HCT116 (cell line): Measurements from ENCODE around the gene OPHN1. TPM values are rescaled to one million over a fixed set of nuclear protein-coding genes. Genes with fewer than 3 reads are reported as not detected.

Experiments
- ATAC-seq: fragments of 200-7000 bp; cut with Tn5 transposase; 2 replicates; pipeline ENCODE4 v1.9.1; 2020; ENCODE audit warnings: mild to moderate bottlenecking, moderate library complexity
- BruUV-seq: library from RNA; stranded (reverse); fragments of 400-500 nt; replicated peaks from 2 replicates; lab custom pipeline; 2021; lab: Mats Ljungman, UMichigan
- CTCF ChIA-PET: fragments of 300-600 bp; sonication (Branson Sonifier 250); formaldehyde crosslinking; loops from one replicate; lab custom pipeline; 2021; ENCODE audit warnings: antibody characterized with exemption; lab: Charles Lee
- POLR2A ChIA-PET: fragments of 300-600, 350-600 bp; sonication (Branson Sonifier 250); formaldehyde crosslinking; loops from one replicate; lab custom pipeline; 2021; ENCODE audit warnings: antibody characterized with exemption; lab: Charles Lee
- RAD21 ChIA-PET, 2 experiments: fragments of 300-600 bp; sonication (Branson Sonifier 250); formaldehyde crosslinking; loops; one replicate each; lab custom pipeline; 2023; ENCODE audit warnings: low total read pairs in 2 of 2; ENCODE audit not compliant: uncharacterized antibody in 2 of 2, unreplicated experiment in 2 of 2, low non-redundant PET in 1 of 2; lab: Charles Lee
- DNase-seq: peaks from one replicate; pipeline ENCODE4 v3.0.0-alpha.2; 2010; ENCODE audit warnings: low read depth, low spot score
- H2AFZ ChIP-seq: fragments of 200-600 bp; shearing (Covaris generic), sonication (generic); 2 replicates; pipeline ENCODE4 v1.6.1; 2017; ENCODE audit warnings: low read depth, mixed run types, mixed read lengths, antibody characterized with exemption, low read length; ENCODE audit not compliant: poor library complexity, severe bottlenecking
- H3K27ac ChIP-seq: 2 replicates; pipeline ENCODE4 v1.5.1; 2012; ENCODE audit warnings: low read depth, low read length
- H3K27me3 ChIP-seq: fragments of 200-600 bp; sonication (generic); 2 replicates; pipeline ENCODE4 v1.6.1; 2016; ENCODE audit warnings: mixed run types, low read length, mixed read lengths; ENCODE audit not compliant: insufficient read depth
- H3K36me3 ChIP-seq, 2 experiments: fragments of 200-500 bp in 1 of 2; fragments of 200-600 bp in 1 of 2; sonication (Bioruptor generic) in 1 of 2; sonication (generic) in 1 of 2; 2 replicates each; pipeline versions ENCODE4 v1.5.1 to v1.6.1; 2014 to 2016; ENCODE audit warnings: low read length in 2 of 2, inconsistent platforms in 1 of 2, mixed read lengths in 1 of 2, mixed run types in 1 of 2; ENCODE audit not compliant: insufficient read depth in 2 of 2, control insufficient read depth in 1 of 2
- H3K4me1 ChIP-seq, 2 experiments: fragments of 200-600 bp in 1 of 2; sonication (generic) in 1 of 2; 2 replicates each; pipeline versions ENCODE4 v1.5.1 to v1.6.1; 2012 to 2017; ENCODE audit warnings: low read length in 2 of 2, inconsistent platforms in 1 of 2, mild to moderate bottlenecking in 1 of 2, mixed read lengths in 1 of 2, mixed run types in 1 of 2, moderate library complexity in 1 of 2; ENCODE audit not compliant: insufficient read depth in 2 of 2, control insufficient read depth in 1 of 2
- H3K4me2 ChIP-seq: fragments of 200-600 bp; sonication (generic); 2 replicates; pipeline ENCODE4 v1.6.1; 2017; ENCODE audit warnings: mixed run types, low read length, mixed read lengths
- H3K4me3 ChIP-seq, 2 experiments: fragments of 200-600 bp in 1 of 2; sonication (generic) in 1 of 2; replicated peaks in 1 of 2; 2 replicates each; pipeline ENCODE4 v1.5.1; 2011 to 2016; ENCODE audit warnings: low read length in 2 of 2, control low read depth in 1 of 2, low read depth in 1 of 2, mild to moderate bottlenecking in 1 of 2, mixed read lengths in 1 of 2, mixed run types in 1 of 2
- H3K79me2 ChIP-seq: fragments of 200-600 bp; sonication (generic); 2 replicates; pipeline ENCODE4 v1.6.1; 2017; ENCODE audit warnings: mild to moderate bottlenecking, mixed run types, low read length, moderate library complexity, mixed read lengths; ENCODE audit not compliant: insufficient read depth
- H3K9ac ChIP-seq: fragments of 200-600 bp; sonication (generic); 2 replicates; pipeline ENCODE4 v1.6.1; 2016; ENCODE audit warnings: low read length, mixed read lengths
- H3K9me2 ChIP-seq: fragments of 200-600 bp; sonication (generic), shearing (Covaris generic); 2 replicates; pipeline ENCODE4 v1.6.1; 2017; ENCODE audit warnings: mixed run types, mild to moderate bottlenecking, moderate library complexity; ENCODE audit not compliant: insufficient read depth
- H3K9me3 ChIP-seq, 2 experiments: fragments of 200-500 bp in 1 of 2; fragments of 200-600 bp in 1 of 2; sonication (Bioruptor generic) in 1 of 2; sonication (generic) in 1 of 2; 2 replicates each; pipeline ENCODE4 v1.6.1; 2014 to 2017; ENCODE audit warnings: low read length in 2 of 2, mixed read lengths in 2 of 2, inconsistent platforms in 1 of 2, low read depth in 1 of 2, mild to moderate bottlenecking in 1 of 2, mixed run types in 1 of 2, moderate library complexity in 1 of 2; ENCODE audit not compliant: control insufficient read depth in 1 of 2, insufficient read depth in 1 of 2
- H4K20me1 ChIP-seq: fragments of 200-600 bp; sonication (generic), shearing (Covaris generic); 2 replicates; pipeline ENCODE4 v1.6.1; 2017; ENCODE audit warnings: mixed run types, mild to moderate bottlenecking, moderate library complexity; ENCODE audit not compliant: insufficient read depth
- CBX3 ChIP-seq: IDR thresholded peaks from 2 replicates; pipeline ENCODE4 v1.6.1; 2012; ENCODE audit warnings: low read depth
- CEBPB ChIP-seq: IDR thresholded peaks from 2 replicates; pipeline ENCODE4 v1.6.1; 2012; ENCODE audit warnings: low read depth
- ELF1 ChIP-seq: IDR thresholded peaks from 2 replicates; pipeline ENCODE4 v1.6.1; 2012; ENCODE audit warnings: low read depth, borderline replicate concordance
- EZH2 ChIP-seq: fragments of 200-600 bp; sonication (generic); IDR thresholded peaks from 2 replicates; pipeline ENCODE4 v1.6.1; 2017; ENCODE audit warnings: antibody characterized with exemption, mixed run types
- EZH2phosphoT487 ChIP-seq: fragments of 200-600 bp; IDR thresholded peaks from 2 replicates; pipeline ENCODE4 v1.6.1; 2018; ENCODE audit warnings: antibody characterized with exemption, borderline replicate concordance
- FOSL1 ChIP-seq: IDR thresholded peaks from 2 replicates; pipeline ENCODE4 v1.6.1; 2012; ENCODE audit warnings: low read depth
- JUND ChIP-seq: IDR thresholded peaks from 2 replicates; pipeline ENCODE4 v1.6.1; 2012
- POLR2A ChIP-seq: IDR thresholded peaks from 2 replicates; pipeline ENCODE4 v1.7.0; 2011; ENCODE audit warnings: borderline replicate concordance; ENCODE audit not compliant: insufficient read depth, insufficient read length; ENCODE audit errors: extremely low read depth
- POLR2AphosphoS5 ChIP-seq: IDR thresholded peaks from 2 replicates; pipeline ENCODE4 v1.6.1; 2011; ENCODE audit warnings: mild to moderate bottlenecking, low read depth, low read length, moderate library complexity
- RAD21 ChIP-seq: IDR thresholded peaks from 2 replicates; pipeline ENCODE4 v1.6.1; 2012; ENCODE audit warnings: low read depth, mild to moderate bottlenecking
- SIN3A ChIP-seq: IDR thresholded peaks from 2 replicates; pipeline ENCODE4 v1.6.1; 2012; ENCODE audit warnings: low read depth
- SP1 ChIP-seq: IDR thresholded peaks from 2 replicates; pipeline ENCODE4 v1.6.1; 2012; ENCODE audit warnings: low read depth
- SRF ChIP-seq: IDR thresholded peaks from 2 replicates; pipeline ENCODE4 v1.6.1; 2012; ENCODE audit warnings: low read depth
- TCF7L2 ChIP-seq: IDR thresholded peaks from 2 replicates; pipeline ENCODE4 v1.7.0; 2011; ENCODE audit warnings: borderline replicate concordance, inconsistent platforms; ENCODE audit not compliant: insufficient read depth, insufficient read length; ENCODE audit errors: extremely low read depth
- YY1 ChIP-seq: IDR thresholded peaks from 2 replicates; pipeline ENCODE4 v1.6.1; 2011; ENCODE audit warnings: low read length, low read depth, moderate library complexity, mild to moderate bottlenecking; ENCODE audit not compliant: insufficient replicate concordance; ENCODE audit errors: extremely low read depth
- ZFX ChIP-seq: fragments of 450-650 bp; IDR thresholded peaks from 2 replicates; pipeline ENCODE4 v1.6.1; 2017
- intact Hi-C: fragments of 100-400 bp; cut with micrococcal nuclease; formaldehyde crosslinking; loops from 2 replicates; pipeline ENCODE4 v1.10.0; 2022
- total RNA-seq: library from RNA; stranded (reverse); gene quantifications from one replicate; pipeline ENCODE4 v1.2.1, GENCODE V29; 2021; ENCODE audit not compliant: unreplicated experiment
- TF ChIP-seq, protein P1 (sequence below): IDR thresholded peaks from 2 replicates; pipeline ENCODE4 v1.6.1; 2012; ENCODE audit warnings: low read depth
- TF ChIP-seq, protein P2 (sequence below), 3 experiments: fragments of 200-600 bp in 1 of 3; sonication (generic) in 1 of 3; IDR thresholded peaks in 2 of 3; conservative IDR thresholded peaks in 1 of 3; 2 replicates each; pipeline ENCODE4 v1.5.1; 2012 to 2017; ENCODE audit warnings: low read depth in 2 of 3, low read length in 2 of 3, antibody characterized with exemption in 1 of 3, borderline replicate concordance in 1 of 3, control low read depth in 1 of 3, mild to moderate bottlenecking in 1 of 3, mixed read lengths in 1 of 3, mixed run types in 1 of 3, moderate library complexity in 1 of 3; ENCODE audit not compliant: insufficient read depth in 1 of 3
- TF ChIP-seq, protein P3 (sequence below): IDR thresholded peaks from 2 replicates; pipeline ENCODE4 v1.6.1; 2011; ENCODE audit warnings: mild to moderate bottlenecking, low read length, moderate library complexity; ENCODE audit not compliant: insufficient replicate concordance; ENCODE audit errors: extremely low read depth

OPHN1 gene
- total RNA-seq, 1 experiment from 2014 or later, result 2.9 TPM

DNA sequence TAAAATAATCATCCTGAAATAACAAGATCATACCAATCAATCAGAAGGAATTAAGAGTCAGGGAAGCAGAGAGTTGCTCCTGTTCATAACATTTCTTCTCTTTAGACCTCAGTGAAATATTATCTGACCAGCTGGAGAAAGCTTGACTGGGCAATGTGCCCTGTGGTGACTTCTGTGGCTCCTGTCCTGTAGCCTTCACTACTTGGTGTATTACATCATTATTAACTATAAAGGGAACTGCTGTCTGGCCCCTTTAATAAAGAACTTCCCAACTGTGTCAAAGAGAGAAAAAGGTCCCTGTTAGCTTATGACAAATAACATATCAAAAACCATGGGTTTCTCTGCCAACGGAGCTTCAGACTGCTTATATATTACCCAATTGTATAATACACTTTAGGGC is 18.0 kb downstream of the OPHN1 start (continued):
- TF ChIP-seq, protein P1, sequence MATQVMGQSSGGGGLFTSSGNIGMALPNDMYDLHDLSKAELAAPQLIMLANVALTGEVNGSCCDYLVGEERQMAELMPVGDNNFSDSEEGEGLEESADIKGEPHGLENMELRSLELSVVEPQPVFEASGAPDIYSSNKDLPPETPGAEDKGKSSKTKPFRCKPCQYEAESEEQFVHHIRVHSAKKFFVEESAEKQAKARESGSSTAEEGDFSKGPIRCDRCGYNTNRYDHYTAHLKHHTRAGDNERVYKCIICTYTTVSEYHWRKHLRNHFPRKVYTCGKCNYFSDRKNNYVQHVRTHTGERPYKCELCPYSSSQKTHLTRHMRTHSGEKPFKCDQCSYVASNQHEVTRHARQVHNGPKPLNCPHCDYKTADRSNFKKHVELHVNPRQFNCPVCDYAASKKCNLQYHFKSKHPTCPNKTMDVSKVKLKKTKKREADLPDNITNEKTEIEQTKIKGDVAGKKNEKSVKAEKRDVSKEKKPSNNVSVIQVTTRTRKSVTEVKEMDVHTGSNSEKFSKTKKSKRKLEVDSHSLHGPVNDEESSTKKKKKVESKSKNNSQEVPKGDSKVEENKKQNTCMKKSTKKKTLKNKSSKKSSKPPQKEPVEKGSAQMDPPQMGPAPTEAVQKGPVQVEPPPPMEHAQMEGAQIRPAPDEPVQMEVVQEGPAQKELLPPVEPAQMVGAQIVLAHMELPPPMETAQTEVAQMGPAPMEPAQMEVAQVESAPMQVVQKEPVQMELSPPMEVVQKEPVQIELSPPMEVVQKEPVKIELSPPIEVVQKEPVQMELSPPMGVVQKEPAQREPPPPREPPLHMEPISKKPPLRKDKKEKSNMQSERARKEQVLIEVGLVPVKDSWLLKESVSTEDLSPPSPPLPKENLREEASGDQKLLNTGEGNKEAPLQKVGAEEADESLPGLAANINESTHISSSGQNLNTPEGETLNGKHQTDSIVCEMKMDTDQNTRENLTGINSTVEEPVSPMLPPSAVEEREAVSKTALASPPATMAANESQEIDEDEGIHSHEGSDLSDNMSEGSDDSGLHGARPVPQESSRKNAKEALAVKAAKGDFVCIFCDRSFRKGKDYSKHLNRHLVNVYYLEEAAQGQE, result no peak
- no peak for TF ChIP-seq SRF
- TF ChIP-seq POLR2AphosphoS5, result no peak
- TF ChIP-seq ZFX, result no peak

DNA sequence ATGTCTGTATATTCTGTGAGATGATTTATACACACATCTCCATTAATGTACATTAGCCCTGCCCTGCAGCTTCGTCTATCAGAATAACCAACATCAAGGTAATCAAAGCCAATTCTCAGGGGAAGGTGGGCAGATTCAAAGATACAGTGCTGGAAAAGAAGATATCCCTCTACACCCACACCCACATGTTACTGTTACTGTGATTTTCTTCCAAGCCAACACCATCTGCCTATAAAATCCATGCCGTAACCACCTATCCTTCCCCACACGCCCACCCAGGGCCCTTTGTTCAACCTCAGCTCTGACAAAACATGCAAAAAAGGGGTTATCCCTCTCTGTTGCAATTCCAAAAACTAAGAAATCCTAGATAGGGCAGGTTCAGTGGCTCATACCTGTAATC is 20.0 kb downstream of the OPHN1 start:
- H3K4me2 ChIP-seq, result no peak overlapping the region
- BruUV-seq, result no TSS peak
- DNase-seq (no peak), ATAC-seq (no peak)
- H3K27ac ChIP-seq, result no peak overlapping the region
- H3K36me3 ChIP-seq, result no peaks in the 10 kb centered on the region
- no peak overlapping the region for H2AFZ ChIP-seq
- intact Hi-C loops, result no loop called here
- no peak overlapping the region for H3K9ac ChIP-seq
- ChIA-PET POLR2A (no interaction called here), RAD21 (no interaction called here), CTCF (no interaction called here)
- no peaks in the 10 kb centered on the region for H3K9me3 ChIP-seq
- no peaks in the 10 kb centered on the region for H3K9me2 ChIP-seq
- H3K4me3 ChIP-seq, result no peak overlapping the region
- H3K4me1 ChIP-seq, result peaks cover 4 to 8% of the 10 kb centered on the region in 2 experiments
- TF ChIP-seq SP1, result no peak
- no peak for TF ChIP-seq YY1
- TF ChIP-seq FOSL1, result no peak
- TF ChIP-seq CEBPB, result no peak
- no peak for TF ChIP-seq JUND
- TF ChIP-seq TCF7L2, result no peak
- no peak for TF ChIP-seq SIN3A
- TF ChIP-seq, protein P2, sequence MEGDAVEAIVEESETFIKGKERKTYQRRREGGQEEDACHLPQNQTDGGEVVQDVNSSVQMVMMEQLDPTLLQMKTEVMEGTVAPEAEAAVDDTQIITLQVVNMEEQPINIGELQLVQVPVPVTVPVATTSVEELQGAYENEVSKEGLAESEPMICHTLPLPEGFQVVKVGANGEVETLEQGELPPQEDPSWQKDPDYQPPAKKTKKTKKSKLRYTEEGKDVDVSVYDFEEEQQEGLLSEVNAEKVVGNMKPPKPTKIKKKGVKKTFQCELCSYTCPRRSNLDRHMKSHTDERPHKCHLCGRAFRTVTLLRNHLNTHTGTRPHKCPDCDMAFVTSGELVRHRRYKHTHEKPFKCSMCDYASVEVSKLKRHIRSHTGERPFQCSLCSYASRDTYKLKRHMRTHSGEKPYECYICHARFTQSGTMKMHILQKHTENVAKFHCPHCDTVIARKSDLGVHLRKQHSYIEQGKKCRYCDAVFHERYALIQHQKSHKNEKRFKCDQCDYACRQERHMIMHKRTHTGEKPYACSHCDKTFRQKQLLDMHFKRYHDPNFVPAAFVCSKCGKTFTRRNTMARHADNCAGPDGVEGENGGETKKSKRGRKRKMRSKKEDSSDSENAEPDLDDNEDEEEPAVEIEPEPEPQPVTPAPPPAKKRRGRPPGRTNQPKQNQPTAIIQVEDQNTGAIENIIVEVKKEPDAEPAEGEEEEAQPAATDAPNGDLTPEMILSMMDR (IDR thresholded peaks at IDR 0.05 in 2 of 3, conservative IDR thresholded peaks at IDR 0.05 in 1 of 3; ENCODE audit: borderline replicate concordance in 1 of 3, insufficient read depth in 1 of 3, low read depth in 2 of 3, low read length in 2 of 3), result no peak
- no peak for TF ChIP-seq RAD21
- TF ChIP-seq EZH2, result no peak
- no peak for TF ChIP-seq POLR2A
- no peak for TF ChIP-seq CBX3
- TF ChIP-seq, protein P3, sequence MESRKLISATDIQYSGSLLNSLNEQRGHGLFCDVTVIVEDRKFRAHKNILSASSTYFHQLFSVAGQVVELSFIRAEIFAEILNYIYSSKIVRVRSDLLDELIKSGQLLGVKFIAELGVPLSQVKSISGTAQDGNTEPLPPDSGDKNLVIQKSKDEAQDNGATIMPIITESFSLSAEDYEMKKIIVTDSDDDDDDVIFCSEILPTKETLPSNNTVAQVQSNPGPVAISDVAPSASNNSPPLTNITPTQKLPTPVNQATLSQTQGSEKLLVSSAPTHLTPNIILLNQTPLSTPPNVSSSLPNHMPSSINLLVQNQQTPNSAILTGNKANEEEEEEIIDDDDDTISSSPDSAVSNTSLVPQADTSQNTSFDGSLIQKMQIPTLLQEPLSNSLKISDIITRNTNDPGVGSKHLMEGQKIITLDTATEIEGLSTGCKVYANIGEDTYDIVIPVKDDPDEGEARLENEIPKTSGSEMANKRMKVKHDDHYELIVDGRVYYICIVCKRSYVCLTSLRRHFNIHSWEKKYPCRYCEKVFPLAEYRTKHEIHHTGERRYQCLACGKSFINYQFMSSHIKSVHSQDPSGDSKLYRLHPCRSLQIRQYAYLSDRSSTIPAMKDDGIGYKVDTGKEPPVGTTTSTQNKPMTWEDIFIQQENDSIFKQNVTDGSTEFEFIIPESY, result no peak
- TF ChIP-seq ELF1, result no peak
- no peak for TF ChIP-seq EZH2phosphoT487
- H3K27me3 ChIP-seq, result no peaks in the 10 kb centered on the region
- no peaks in the 10 kb centered on the region for H4K20me1 ChIP-seq
- H3K79me2 ChIP-seq, result no peaks in the 10 kb centered on the region
